NCI-H128 (cell line): Measurements from ENCODE around the gene EPB41L4B.
"Not testable (repeated sequence)": the region's sequence is repeated elsewhere in the genome, so short reads cannot be mapped to it uniquely, and the experiment has no call there.

Source experiments
- DNase-seq: peaks from one replicate; lab custom pipeline; 2025; ENCODE audit not compliant: unreplicated experiment; lab: John Stamatoyannopoulos, UW

Gene EPB41L4B

GRCh38 chr9:109247228-109247627, 73.6 kb downstream of the EPB41L4B start:
- no peak for DNase-seq

- DNase-seq: no peak
Measured at GRCh38 chr9:109246533-109246932, 74.3 kb downstream of the EPB41L4B start.

GRCh38 chr9:109245310-109245897, 75.5 kb downstream of the EPB41L4B start:
- DNase-seq: no peak

- peak; percentile 53 for DNase-seq
Measured at GRCh38 chr9:109244179-109245132, 76.4 kb downstream of the EPB41L4B start.

GRCh38 chr9:109242741-109243140, 78.1 kb downstream of the EPB41L4B start:
- no peak for DNase-seq

GRCh38 chr9:109242014-109242413, 78.8 kb downstream of the EPB41L4B start:
- DNase-seq: no peak

DNA sequence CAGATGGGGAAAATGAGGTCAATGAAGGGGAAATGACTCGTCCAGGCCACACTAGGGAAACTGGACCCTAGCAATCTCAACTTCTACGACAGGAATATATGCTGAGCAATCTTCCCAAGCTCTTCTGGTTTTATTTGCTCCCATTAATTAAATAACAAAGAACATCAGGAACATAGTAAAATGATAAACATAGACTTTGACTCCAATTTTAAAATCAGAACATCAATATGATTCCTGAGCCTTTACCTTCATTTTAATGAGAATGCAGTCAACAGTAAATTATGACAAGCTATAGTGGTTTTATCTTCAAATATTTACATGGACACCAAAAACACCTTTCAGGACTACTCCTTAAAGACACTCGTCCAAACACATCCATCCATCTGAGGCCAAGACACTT, 79.7 kb downstream of the EPB41L4B start:
- no peak for DNase-seq

DNA sequence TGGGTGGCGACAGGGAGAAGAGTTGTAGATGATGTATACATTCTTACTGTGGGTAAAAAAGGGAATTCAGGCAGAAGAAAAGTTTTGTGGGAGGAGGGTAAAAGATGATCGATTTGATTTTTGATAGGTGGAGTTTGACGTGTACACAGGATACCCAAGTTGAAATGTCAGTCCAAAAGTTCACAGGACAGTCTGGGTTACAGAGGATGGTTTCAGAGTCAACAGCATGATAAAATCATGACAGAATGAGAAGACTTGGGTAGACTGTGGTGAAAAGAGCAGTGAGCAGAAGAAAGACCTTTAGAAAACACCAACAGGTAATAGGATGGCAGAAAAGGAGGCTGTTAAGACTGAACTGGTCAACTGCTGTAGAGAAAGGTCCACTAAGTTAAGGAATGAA, 81.6 kb downstream of the EPB41L4B start:
- no peak for DNase-seq

GRCh38 chr9:109238655-109239054, 82.2 kb downstream of the EPB41L4B start:
- no peak for DNase-seq

- no peak for DNase-seq
Measured at GRCh38 chr9:109238125-109238524, 82.7 kb downstream of the EPB41L4B start.

DNA sequence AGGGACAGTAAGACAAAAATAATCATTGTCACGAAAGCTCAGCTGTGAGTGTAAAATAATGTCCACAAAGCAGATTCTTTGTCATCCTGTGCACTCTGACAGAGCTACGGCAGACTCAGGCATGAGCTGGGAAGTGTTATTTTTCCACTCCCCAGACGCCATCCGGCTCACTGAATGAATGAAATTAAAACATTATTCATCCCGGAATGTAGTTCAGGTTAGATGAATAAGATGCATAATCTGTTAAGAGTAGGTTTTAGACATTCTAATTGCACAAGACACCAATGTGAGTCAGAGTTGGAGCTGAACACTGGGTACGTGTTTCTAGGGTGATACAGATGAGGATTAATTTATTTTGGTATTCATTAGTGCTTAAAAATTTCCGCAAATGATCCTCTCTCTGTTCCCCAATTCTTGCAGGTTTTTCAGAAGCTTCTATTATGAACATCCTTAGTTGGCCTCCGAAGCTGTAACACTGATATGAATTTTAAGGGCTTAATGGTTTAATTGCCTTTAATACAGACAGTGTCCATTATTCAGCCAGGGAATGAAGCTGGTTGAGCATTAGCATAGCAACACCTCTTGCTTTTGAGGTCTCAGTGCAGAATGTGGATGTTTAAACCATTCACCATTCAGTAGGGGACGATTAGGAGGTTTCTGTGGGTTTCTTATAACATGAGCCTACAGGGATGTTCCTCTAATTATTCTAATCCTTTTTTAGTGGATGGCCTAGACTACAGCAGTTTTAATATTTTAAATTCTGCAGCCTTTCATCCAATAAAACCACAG, 88.2 kb downstream of the EPB41L4B start:
- DNase-seq: no peak

GRCh38 chr9:109231593-109231992, 89.3 kb downstream of the EPB41L4B start:
- DNase-seq: no peak

DNA sequence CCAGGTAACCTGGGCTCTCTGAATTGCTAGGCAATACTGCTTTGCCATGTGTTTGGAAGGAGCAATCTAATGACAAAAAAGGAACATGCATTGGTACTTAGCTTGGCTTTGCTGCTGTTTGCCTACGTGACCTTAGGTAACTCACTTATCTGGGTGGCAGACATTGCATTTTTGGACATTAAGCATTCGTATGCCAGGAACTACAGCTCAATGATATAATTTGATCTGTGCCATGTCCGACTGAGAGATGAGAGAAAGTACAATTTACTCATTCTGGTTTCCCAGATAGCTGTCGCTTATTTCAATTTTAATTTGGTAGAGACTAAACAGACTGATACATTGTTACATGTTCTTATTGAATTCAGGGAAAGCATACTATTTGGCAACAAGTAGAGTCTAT, 90.6 kb downstream of the EPB41L4B start:
- DNase-seq: no peak

DNA sequence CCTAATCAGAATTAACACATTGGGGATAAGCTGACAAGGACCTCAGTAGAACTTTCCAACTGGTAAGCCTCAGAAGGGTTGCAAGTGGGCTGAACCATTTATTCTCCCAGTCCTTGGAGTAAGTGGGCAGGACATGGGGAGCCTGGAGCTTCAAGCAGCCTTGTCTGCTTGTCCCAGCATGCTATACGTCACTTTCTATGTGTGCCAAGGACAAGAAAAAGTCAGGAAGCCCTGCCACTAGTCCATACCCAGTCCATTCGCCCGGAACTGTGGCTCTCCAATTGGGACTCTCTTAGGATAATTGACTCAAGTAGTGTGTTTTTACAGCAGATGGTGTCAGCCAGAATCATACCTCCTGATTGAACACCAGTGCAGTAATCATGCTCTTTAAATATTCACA, 91.2 kb downstream of the EPB41L4B start:
- DNase-seq: no peak

- no peak for DNase-seq
Measured at GRCh38 chr9:109228093-109228642, 92.7 kb downstream of the EPB41L4B start.

GRCh38 chr9:109225629-109226028, 95.2 kb downstream of the EPB41L4B start:
- DNase-seq: no peak

- DNase-seq: no peak
Measured at GRCh38 chr9:109224751-109225150, 96.1 kb downstream of the EPB41L4B start.

DNA sequence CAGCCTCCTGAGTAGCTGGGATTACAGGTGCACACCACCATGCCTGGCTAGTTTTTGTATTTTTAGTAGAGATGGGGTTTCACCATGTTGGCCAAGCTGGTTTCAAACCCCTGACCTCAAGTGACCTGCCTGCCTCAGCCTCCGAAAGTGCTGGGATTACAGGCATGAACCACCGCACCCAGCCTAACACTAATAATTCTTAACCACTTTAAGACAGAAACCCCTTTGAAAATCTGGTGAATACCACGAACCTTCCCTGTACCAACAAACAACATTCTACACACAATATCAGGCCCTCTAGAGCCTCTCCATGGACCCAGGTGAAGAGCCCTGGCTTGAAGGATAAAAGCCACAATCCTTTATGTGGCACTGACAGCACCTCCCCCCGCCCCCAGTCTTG, 102.6 kb downstream of the EPB41L4B start:
- not testable (repeated sequence) for DNase-seq

DNA sequence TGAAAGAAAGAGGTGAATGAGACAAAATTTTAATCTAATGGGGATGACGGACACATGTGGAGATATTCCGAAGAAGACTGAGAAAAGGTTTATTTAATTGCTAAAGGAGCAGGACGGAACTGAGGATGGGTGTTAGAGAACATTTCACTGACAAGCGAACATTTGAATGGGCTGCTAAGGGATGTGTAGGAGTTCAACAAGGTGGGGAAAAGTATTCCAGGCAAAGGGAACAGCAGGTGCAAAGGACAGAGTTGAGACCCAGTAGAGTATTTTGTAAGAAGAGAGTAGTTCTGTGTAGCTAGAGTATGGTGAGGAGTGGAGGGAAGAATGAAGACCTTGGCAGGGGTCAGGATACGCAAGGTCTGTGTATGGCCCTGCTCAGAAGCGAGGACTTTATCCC, 106.4 kb downstream of the EPB41L4B start:
- DNase-seq: no peak

DNA sequence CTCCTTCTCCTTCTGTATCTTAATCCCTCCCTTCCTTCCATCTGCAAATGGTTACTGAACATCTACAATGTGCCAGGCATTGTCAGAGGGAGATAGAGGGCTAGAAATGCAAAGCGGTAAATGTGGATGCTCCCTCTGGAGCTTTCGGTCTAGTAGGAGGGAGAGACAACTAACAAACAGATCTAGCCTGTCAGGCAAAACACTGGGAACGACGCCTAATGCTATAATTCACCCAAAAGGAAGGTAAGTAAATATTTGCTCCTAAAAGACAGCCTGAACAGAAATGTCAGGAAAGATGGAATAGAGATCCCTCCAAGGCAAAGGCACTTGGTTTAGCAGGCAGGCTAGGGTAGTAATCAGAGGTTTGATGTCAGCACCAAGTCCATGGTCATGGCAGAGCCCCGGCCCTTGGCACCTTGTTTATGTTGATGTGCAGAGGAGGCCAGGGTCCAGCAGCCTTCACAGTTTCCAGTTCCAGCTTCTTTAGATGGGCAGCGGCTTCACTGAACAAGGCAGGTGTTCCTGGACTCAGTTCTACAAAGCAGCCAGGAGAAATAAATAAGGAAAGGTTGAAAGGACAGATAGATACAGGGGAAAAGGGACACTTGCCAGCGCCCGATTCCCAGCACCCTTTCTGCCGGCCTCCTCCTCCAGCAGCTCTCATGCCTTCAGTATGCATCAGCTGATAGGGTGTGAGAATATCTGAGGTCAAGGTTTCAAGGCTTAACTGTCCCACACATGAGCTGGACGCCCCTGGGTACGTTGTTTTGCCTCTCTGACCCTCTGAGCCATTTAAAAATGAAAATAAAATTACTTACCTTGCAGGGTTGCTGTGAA, 107.4 kb downstream of the EPB41L4B start:
- no peak for DNase-seq
